Dendritic cell treated with granulocyte-macrophage colony-stimulating factor and Interleukin-4, amounts not matched to agents 40 ng/mL and 50 ng/mL, for 4 days (primary cell): ENCODE measurements around the gene SRRM2.
A peak's percentile ranks its signal among the peaks of the same experiment; 100 is the strongest.

Experiments
- H3K27ac Mint-ChIP-seq: one replicate; pipeline ENCODE4 v1.8.0; 2022; ENCODE audit warnings: mild to moderate bottlenecking, mixed read lengths
- H3K27me3 Mint-ChIP-seq: one replicate; pipeline ENCODE4 v1.8.0; 2022; ENCODE audit warnings: mild to moderate bottlenecking, mixed read lengths
- H3K36me3 Mint-ChIP-seq: one replicate; pipeline ENCODE4 v1.8.0; 2022; ENCODE audit warnings: low read depth, mixed read lengths
- H3K4me1 Mint-ChIP-seq: one replicate; pipeline ENCODE4 v1.8.0; 2022; ENCODE audit warnings: low read depth, mixed read lengths
- H3K4me3 Mint-ChIP-seq: one replicate; pipeline ENCODE4 v1.8.0; 2022; ENCODE audit warnings: mild to moderate bottlenecking, moderate library complexity, mixed read lengths
- H3K9me3 Mint-ChIP-seq: one replicate; pipeline ENCODE4 v1.8.0; 2022; ENCODE audit warnings: mixed read lengths
- intact Hi-C: fragments of 100-400 bp; cut with micrococcal nuclease; formaldehyde crosslinking; loops from one replicate; pipeline ENCODE4 v1.15.0; 2022

SRRM2 gene

DNA sequence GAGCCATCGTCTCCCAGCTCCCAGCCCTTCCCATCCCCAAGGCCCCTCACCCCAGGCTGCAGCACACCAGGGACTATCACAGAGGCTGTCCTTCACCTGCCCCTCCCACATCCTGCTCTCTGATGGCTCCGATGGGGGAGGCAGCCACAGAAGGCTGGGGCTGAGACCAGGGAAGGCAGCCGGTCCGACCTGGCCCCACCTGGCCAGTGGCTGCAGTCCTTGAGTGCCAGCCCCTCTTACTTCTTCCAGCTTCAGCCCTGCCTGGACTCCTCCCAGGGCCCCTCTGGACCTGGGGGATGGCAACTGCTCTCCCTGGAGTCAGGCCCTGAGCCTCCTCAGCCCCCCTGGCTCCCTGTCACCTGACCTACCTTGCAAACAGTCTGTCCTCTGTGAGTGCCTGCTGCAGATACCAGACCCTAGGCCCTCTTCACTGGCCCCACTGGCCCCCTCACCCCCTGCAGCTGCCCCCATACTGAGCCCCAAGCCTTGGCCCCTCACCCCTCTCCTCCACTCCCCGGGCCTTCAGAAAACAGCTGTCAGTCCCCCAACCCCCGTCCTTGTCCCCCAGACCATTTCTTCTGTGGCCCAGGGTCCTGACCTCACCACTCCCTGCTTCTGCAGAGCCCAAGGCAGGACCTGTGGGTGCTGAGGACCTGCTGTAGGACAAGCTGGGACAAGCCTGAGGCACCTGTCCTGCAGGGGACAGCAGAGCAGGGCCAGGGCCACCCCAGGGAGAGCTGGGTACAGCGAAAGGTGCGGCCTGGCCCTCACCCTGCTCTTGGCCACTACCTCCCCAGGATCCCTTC, 12.6 kb upstream of the SRRM2 start:
- intact Hi-C loops, result no loop called here
- Mint-ChIP-seq H3K4me3 (no peak overlapping the region), H3K4me1 (peaks cover 7% of the 10 kb centered on the region), H3K27ac (peak overlapping the region; percentile 1), H3K9me3 (no peaks in the 10 kb centered on the region), H3K36me3 (no peaks in the 10 kb centered on the region), H3K27me3 (peaks cover 7% of the 10 kb centered on the region)

DNA sequence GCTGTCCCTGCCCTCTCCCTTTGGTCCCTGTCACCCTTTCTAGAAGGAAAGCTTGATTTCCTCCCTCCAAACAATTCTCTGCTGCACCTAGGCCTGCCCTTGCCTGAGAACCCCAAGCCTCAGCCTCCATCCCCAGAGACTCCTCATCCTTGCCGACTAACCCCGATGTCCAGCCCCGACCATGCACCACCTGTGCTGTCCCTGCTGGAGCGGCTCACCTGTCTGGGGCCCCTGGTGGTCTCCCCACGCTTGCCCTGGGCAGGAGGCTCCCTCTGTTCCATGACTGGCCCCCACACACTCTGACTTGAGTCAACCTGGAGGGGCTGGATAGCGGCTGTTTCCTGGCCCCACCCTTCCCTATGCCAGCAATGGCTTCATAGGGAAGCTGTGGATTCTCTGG, 12.0 kb upstream of the SRRM2 start:
- Mint-ChIP-seq H3K27ac (peak overlapping the region; percentile 1), H3K4me3 (no peak overlapping the region), H3K27me3 (peaks cover 8% of the 10 kb centered on the region), H3K4me1 (peaks cover 7% of the 10 kb centered on the region), H3K36me3 (no peaks in the 10 kb centered on the region), H3K9me3 (no peaks in the 10 kb centered on the region)
- intact Hi-C loops, result no loop called here

DNA sequence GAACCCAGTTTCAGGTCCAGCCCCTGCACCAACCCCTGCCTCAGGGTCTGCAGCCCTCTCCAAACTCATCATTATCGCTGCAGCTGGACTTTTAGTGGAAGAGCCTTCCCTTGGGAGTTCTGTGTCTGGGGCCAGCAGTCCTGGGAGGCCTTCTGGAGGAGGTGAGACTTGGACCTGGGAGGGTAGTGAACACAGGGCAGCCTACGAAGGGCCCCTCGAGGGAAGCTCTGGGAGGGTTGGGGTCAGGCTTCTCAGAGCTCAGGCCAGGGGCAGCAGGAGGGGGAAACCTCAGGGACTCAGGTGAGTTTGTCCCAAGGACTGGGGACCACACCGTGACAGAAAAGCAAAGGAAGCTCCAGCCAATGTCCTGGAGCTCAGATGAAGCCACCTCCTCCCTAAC, 11.3 kb upstream of the SRRM2 start:
- no peaks in the 10 kb centered on the region for H3K9me3 Mint-ChIP-seq
- H3K27me3 Mint-ChIP-seq, result peaks cover 10% of the 10 kb centered on the region
- no peak overlapping the region for H3K4me3 Mint-ChIP-seq
- peak overlapping the region; percentile 1 for H3K27ac Mint-ChIP-seq
- H3K4me1 Mint-ChIP-seq, result peaks cover 7% of the 10 kb centered on the region
- intact Hi-C loops, result no loop called here
- H3K36me3 Mint-ChIP-seq, result no peaks in the 10 kb centered on the region

DNA sequence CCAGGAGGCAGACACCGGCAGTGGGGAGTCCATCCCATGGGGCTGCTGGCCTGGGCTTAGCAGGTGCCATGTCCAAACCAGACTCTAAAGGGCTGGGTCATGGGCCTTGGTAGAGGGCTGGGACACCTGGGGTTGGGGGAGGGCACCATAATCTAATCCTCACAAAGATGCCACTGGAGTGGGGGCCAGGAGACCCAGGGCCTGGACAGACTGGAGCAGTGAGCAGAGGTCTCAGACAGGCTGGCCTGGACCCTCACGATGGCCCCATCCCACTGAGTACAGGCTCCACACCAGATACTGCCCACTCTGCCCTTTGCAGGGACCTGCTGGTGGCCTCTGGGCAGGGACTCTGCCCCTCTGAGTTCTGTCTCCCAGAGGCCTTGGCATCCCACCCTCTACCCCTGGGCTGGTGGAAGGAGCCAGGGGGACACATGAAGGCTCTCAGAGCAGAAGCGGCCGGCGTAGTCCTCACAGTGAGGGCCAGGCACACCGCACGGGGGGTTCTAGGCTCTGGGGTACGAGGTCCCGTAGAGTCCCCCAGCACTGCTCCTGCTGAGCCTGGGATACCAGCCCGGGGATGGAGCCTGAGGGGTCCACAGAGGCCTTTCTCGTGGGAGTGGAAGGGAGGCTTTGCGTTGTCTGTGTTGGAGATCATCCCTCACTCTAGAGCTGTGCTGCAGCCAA, 10.0 kb upstream of the SRRM2 start:
- no peaks in the 10 kb centered on the region for H3K9me3 Mint-ChIP-seq
- intact Hi-C loops, result no loop called here
- no peak overlapping the region for H3K4me3 Mint-ChIP-seq
- peaks cover 7% of the 10 kb centered on the region for H3K4me1 Mint-ChIP-seq
- H3K27me3 Mint-ChIP-seq, result peaks cover 10% of the 10 kb centered on the region
- no peaks in the 10 kb centered on the region for H3K36me3 Mint-ChIP-seq
- H3K27ac Mint-ChIP-seq, result no peak overlapping the region

DNA sequence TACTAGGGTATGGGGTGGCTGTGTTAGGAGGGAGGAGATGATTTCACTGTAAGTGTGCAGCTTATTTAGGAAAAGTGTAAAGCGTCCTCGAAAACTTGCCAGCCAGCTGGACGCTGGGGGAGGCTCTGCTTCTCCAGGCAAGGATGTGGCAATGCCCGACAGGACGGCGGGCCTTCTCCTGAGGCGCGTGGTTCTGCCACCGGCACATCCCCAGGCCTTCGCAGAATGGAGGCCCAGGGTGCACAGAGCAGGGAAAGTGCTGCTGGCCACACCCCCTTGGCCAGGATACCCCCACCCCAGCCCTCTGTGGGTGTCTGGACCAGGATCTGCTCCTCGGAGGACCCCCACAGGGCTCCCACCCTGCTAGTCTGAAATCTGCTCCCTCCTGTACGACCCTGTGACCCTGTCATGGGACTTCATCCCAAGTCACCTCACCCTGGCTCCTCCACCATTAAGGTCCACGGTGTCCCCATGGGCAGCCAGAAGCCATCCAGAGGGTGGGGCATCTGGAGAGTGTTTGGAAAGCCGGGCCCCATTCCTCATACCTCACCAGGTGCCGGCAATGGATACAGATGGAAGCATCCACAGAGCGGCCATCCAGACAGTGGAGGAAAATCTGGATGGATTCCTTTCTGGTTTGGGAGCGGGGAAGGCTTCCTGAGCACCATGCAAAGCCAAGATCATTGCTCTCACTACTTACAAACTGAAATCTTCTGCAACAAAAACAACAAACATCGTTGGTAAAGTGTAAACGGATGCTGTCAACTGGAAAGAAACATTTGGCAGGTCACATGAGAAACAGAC, 9.2 kb upstream of the SRRM2 start:
- intact Hi-C loops, result no loop called here
- Mint-ChIP-seq H3K4me1 (peaks cover 7% of the 10 kb centered on the region), H3K9me3 (no peaks in the 10 kb centered on the region), H3K27me3 (peaks cover 10% of the 10 kb centered on the region), H3K36me3 (no peaks in the 10 kb centered on the region), H3K27ac (peak overlapping the region; percentile 16), H3K4me3 (no peak overlapping the region)

DNA sequence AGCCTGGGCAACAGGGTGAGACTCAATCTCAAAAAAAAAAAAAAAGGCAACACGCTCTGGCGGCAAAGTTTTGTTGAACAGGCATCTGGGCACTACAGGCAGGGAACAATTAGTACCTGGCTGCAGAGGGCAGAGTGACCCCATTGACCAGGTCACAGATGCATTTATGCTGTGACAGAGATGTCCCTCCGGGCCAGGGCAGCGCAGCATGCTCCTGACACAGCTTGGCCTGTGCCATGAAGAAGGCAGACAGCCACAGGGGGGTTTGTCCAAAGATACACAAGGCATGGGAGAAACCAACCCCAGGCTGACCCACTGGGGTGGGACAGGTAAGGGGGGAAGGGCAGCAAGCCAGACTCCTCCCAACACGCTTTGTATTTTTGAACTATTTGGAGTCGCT, 7.7 kb upstream of the SRRM2 start:
- Mint-ChIP-seq H3K4me1 (peaks cover 7% of the 10 kb centered on the region), H3K27me3 (peaks cover 10% of the 10 kb centered on the region), H3K9me3 (no peaks in the 10 kb centered on the region), H3K4me3 (no peak overlapping the region), H3K27ac (no peak overlapping the region), H3K36me3 (peaks cover 5% of the 10 kb centered on the region)
- intact Hi-C loops, result no loop called here

DNA sequence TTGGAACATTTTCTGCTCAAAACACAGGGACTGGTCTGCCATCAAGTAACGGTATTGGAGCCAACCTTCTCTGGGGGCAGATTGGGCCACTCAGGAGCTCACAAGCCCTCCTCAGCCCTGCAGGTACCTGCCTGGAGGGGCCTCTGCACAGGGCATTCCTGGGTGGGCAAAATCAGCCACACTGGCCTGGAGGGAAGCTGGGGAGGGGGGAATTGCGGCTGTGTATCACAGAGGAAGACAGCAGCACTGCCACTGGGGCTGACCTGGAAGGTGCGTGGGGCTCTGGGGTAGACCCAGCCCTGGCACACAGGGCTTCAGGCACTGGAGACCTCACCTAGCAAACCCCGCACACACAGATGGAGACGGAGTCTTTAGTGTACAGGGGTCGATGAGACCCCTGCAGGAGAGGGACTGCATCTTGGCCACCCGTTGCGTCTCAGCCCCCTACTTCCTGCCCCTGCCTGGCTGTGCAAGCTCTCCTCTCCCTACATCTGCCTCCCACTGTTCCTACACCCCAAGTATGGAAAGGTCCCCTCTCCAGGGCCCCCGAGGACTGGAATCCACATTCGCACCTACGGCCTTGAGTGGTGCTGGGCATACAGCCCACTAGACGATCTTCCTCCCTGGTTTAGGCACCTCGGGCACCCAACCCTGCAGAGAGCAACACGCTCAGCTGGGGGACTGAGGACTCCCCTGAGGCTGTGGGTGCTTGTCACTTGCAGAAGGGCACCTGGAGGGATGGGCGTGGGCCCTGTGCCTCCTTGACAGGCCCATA, 7.1 kb upstream of the SRRM2 start:
- intact Hi-C loops, result no loop called here
- no peak overlapping the region for H3K4me3 Mint-ChIP-seq
- H3K27me3 Mint-ChIP-seq, result peaks cover 9% of the 10 kb centered on the region
- peaks cover 9% of the 10 kb centered on the region for H3K36me3 Mint-ChIP-seq
- no peak overlapping the region for H3K27ac Mint-ChIP-seq
- peaks cover 7% of the 10 kb centered on the region for H3K4me1 Mint-ChIP-seq
- H3K9me3 Mint-ChIP-seq, result no peaks in the 10 kb centered on the region

DNA sequence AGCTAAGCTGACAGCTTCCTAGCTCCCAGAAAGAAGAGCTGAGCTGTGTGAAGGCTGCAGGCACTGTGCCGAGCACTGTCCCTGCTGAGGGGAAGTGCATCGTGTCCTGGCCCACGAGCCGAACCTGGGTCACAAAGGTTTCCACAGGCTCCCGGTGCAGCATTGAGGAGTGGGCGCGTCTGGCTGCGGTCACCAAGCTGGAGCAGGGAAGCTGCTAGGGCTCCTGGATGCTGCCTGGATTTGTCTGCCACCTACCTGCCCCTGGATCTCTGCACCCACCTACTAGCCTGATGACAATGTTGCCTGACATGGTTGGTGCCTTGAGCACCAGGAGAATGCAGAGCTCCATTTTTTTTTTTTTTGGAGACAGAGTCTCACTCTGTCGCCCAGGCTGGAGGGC, 6.5 kb upstream of the SRRM2 start:
- Mint-ChIP-seq H3K4me3 (no peak overlapping the region), H3K4me1 (peaks cover under 1% of the 10 kb centered on the region), H3K27ac (no peak overlapping the region), H3K27me3 (peaks cover 5% of the 10 kb centered on the region), H3K9me3 (no peaks in the 10 kb centered on the region), H3K36me3 (peaks cover 9% of the 10 kb centered on the region)
- intact Hi-C loops, result no loop called here

DNA sequence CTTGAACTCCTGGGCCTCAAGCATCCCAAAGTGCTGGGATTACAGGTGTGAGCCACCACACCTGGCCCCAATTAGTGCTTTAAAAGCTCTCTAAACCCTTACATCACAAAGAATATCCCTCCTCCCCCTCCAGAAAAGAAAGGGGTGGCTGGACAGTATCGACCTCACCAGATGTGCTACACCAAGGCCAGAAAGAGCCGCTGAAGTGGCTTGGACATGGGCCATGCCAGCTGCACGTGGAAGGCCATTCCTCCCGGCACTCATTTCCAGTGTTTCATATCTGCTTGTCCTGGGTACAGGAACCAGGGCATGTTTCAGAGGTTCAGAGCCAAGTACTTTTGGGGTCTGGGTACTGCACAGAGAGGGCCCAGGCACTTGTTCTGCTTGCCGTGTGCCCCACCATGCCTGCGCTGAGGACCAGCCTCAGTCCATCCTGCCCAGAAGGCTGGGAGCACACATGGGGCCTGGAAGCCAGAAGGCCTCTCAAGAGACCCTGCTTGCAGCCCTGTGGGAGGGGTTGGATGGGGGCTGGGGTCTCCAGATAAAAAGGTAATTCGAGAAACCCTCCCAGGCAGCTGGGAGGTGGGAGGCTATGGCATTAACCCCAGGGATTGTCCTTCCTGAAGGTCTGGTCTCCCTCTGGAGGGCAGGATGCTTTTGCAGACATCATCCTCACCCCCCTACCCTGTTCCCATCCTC, 3.5 kb upstream of the SRRM2 start:
- intact Hi-C loops, result no loop called here
- no peak overlapping the region for H3K27ac Mint-ChIP-seq
- H3K9me3 Mint-ChIP-seq, result no peaks in the 10 kb centered on the region
- H3K27me3 Mint-ChIP-seq, result peaks cover 5% of the 10 kb centered on the region
- H3K36me3 Mint-ChIP-seq, result peaks cover 23% of the 10 kb centered on the region
- no peak overlapping the region for H3K4me3 Mint-ChIP-seq
- H3K4me1 Mint-ChIP-seq, result peaks cover 17% of the 10 kb centered on the region

DNA sequence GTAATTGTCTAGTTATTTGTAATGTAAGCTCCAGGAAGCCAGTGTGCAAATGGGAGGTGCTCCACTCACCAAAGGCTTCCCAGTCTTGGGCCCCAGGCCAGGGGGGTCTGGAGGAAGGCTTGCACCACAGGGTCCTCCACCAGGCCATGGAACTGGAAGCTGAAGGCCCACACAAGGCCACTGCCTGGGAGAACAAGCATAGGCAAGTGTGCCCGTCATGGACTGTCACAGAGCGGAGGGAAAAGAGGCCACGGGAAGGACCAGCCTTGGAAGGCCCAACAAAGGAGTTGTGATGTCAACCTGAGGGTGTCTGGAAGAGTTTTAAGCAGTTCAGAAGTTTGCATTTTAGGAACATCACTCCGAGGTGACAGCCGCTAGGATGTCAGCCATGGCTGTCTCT, 3.0 kb upstream of the SRRM2 start:
- Mint-ChIP-seq H3K4me3 (no peak overlapping the region), H3K4me1 (peaks cover 22% of the 10 kb centered on the region), H3K27me3 (peaks cover 5% of the 10 kb centered on the region), H3K9me3 (no peaks in the 10 kb centered on the region), H3K27ac (no peak overlapping the region), H3K36me3 (peaks cover 29% of the 10 kb centered on the region)
- intact Hi-C loops, result no loop called here

DNA sequence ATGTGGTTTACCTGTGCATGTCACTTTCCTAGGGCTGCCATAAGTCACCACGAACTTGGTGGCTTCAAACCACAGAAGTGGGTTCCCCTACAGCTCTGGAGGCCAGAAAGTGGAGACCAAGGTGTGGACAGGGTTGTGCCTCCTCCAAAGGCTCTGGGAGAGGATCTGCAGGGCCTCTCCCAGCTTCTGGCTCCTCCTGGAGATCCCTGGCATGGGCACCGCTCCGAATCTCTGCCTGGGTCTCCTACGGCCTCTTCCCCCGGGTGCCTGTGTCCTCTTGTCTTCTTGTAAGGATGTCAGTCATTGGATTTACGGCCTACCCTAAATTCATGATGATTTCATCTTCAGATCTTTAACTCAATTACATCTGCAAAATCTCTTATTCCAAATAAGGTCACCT, 2.5 kb upstream of the SRRM2 start:
- peaks cover 3% of the 10 kb centered on the region for H3K27me3 Mint-ChIP-seq
- H3K4me3 Mint-ChIP-seq, result no peak overlapping the region
- H3K4me1 Mint-ChIP-seq, result peaks cover 27% of the 10 kb centered on the region
- no peaks in the 10 kb centered on the region for H3K9me3 Mint-ChIP-seq
- intact Hi-C loops, result loop anchor here (10.0 kb wide), 1 partner anchor 165 kb away; the partner anchor contains the start of gene FLYWCH1
- H3K27ac Mint-ChIP-seq, result no peak overlapping the region
- H3K36me3 Mint-ChIP-seq, result peaks cover 33% of the 10 kb centered on the region

DNA sequence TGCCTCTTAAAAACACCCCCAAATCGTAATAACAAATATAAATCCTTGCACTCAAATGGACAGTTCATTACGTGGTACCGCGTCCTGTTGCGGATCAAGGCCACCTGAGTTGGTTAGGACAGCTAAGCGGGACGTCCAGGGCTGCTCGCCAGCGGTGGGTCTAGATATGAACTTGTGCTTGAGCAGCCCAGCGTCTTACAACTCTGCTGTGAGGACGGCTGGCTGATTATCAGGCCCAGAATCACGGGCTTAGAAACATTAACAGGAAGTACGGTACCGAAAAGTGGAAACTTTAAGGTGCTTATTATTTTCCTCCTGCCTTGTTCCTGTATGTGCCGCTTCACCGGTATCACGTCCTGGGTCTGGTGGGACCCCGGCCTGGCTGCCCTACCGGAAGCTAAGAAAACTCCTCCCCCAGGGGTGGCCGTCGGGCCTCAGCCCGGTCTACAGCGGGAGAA, 832 bp upstream of the SRRM2 start:
- peak overlapping the region; percentile 82 for H3K4me3 Mint-ChIP-seq
- peaks cover 44% of the 10 kb centered on the region for H3K4me1 Mint-ChIP-seq
- H3K27me3 Mint-ChIP-seq, result no peaks in the 10 kb centered on the region
- H3K27ac Mint-ChIP-seq, result peak overlapping the region; percentile 99
- intact Hi-C loops, result loop anchor here (2.0 to 10.0 kb wide), 3 partner anchors 25 to 163 kb away; partner anchors contain the start of genes ELOB, FLYWCH1 and PRSS27
- H3K36me3 Mint-ChIP-seq, result peaks cover 50% of the 10 kb centered on the region
- no peaks in the 10 kb centered on the region for H3K9me3 Mint-ChIP-seq
